Omental fat pad (tissue), 4 donors: ENCODE data around the gene NDNF. TPM values are rescaled to one million over a fixed set of nuclear protein-coding genes. Genes with fewer than 3 reads are reported as not detected.

Source experiments
- ATAC-seq: fragments of 150-250 bp; one replicate; pipeline ENCODE4 v1.9.1; 2016; ENCODE audit warnings: mild to moderate bottlenecking, moderate library complexity; ENCODE audit not compliant: low FRiP score
- DNase-seq: peaks from one replicate; pipeline ENCODE4 v3.0.0-alpha.2; 2019; ENCODE audit warnings: low spot score
- CTCF ChIP-seq, 3 donors: fragments of 450-650 bp; IDR thresholded peaks; one replicate each; pipeline ENCODE4 v1.5.1; 2016 to 2017; ENCODE audit warnings: antibody characterized with exemption in 3 of 3, mild to moderate bottlenecking in 3 of 3, moderate library complexity in 2 of 3
- total RNA-seq, 4 donors: library from RNA; depleted of rRNA; stranded (reverse); fragments of >200 nt; gene quantifications; one replicate each; pipeline ENCODE4 v1.1.0, GENCODE V29; 2016

NDNF gene
- total RNA-seq, 4 donors from 2014 or later = 0.84 to 9.3 (median 1.5) TPM

- ATAC-seq (no peak), DNase-seq (no peak)
- no peak for TF ChIP-seq CTCF (IDR thresholded peaks at IDR 0.05)
Measured at GRCh38 chr4:121025540-121025939, 46.8 kb downstream of the NDNF start.

GRCh38 chr4:121018543-121018942 is 53.8 kb downstream of the NDNF start:
- ATAC-seq (no peak), DNase-seq (no peak)
- TF ChIP-seq CTCF (IDR thresholded peaks at IDR 0.05) = no peak

GRCh38 chr4:121016611-121017010 is 55.7 kb downstream of the NDNF start:
- DNase-seq (no peak), ATAC-seq (no peak)
- TF ChIP-seq CTCF (IDR thresholded peaks at IDR 0.05) = no peak

- DNase-seq (no peak), ATAC-seq (no peak)
- TF ChIP-seq CTCF (IDR thresholded peaks at IDR 0.05) = no peak
Measured at GRCh38 chr4:121015421-121015820, 56.9 kb downstream of the NDNF start.

GRCh38 chr4:121014544-121014943 is 57.8 kb downstream of the NDNF start:
- ATAC-seq (no peak), DNase-seq (no peak)
- TF ChIP-seq CTCF (IDR thresholded peaks at IDR 0.05) = no peak

GRCh38 chr4:121011780-121012340 is 60.5 kb downstream of the NDNF start:
- ATAC-seq (no peak), DNase-seq (no peak)
- TF ChIP-seq CTCF (IDR thresholded peaks at IDR 0.05) = no peak

GRCh38 chr4:121011138-121011537 is 61.2 kb downstream of the NDNF start:
- ATAC-seq = no peak
- TF ChIP-seq CTCF (IDR thresholded peaks at IDR 0.05) = no peak
- DNase-seq = no peak
